IMR-90 (cell line): ENCODE results near the gene KCNK10. TPM values are rescaled to one million over a fixed set of nuclear protein-coding genes. Genes with fewer than 3 reads are reported as not detected.

Source experiments
- ATAC-seq: fragments of 200-7000 bp; cut with Tn5 transposase; 2 replicates; pipeline ENCODE4 v1.9.1; 2020; ENCODE audit warnings: low read depth, mild to moderate bottlenecking, moderate library complexity
- BruUV-seq: library from RNA; stranded (reverse); fragments of 400-500 nt; replicated peaks from 2 replicates; lab custom pipeline; 2021; lab: Mats Ljungman, UMichigan
- CTCF ChIA-PET: fragments of 300-600 bp; formaldehyde crosslinking; extraction: SDS; loops from one replicate; lab custom pipeline; 2021; ENCODE audit warnings: antibody characterized with exemption; lab: Yijun Ruan, JAX
- POLR2A ChIA-PET: fragments of 300-600 bp; sonication (Branson Sonifier 250); formaldehyde crosslinking; loops from one replicate; lab custom pipeline; 2022; ENCODE audit warnings: antibody characterized with exemption; ENCODE audit not compliant: unreplicated experiment; lab: Charles Lee
- DNase-seq: peaks from one replicate; pipeline ENCODE4 v3.0.0; 2013
- H2AFZ ChIP-seq: replicated peaks from 2 replicates; pipeline ENCODE3; 2013; ENCODE audit warnings: low read length, mild to moderate bottlenecking; ENCODE audit not compliant: poor library complexity
- H2AK5ac ChIP-seq: 2 replicates; pipeline ENCODE4 v1.6.1; 2013; ENCODE audit warnings: low read depth, low read length, inconsistent platforms
- H2AK9ac ChIP-seq: replicated peaks from 2 replicates; pipeline ENCODE3; 2013; ENCODE audit warnings: mild to moderate bottlenecking, low read depth, low read length, moderate library complexity; ENCODE audit not compliant: poor library complexity
- H2BK120ac ChIP-seq: 2 replicates; pipeline ENCODE4 v1.6.1; 2013; ENCODE audit warnings: low read depth, low read length, inconsistent platforms
- H2BK15ac ChIP-seq: 3 replicates; pipeline ENCODE4 v1.6.1; 2013; ENCODE audit warnings: low read depth, low read length, inconsistent platforms
- H2BK20ac ChIP-seq: 2 replicates; pipeline ENCODE4 v1.6.1; 2013; ENCODE audit warnings: low read depth, mild to moderate bottlenecking, inconsistent platforms, low read length, moderate library complexity
- H2BK5ac ChIP-seq: 2 replicates; pipeline ENCODE4 v1.6.1; 2013; ENCODE audit warnings: mild to moderate bottlenecking, low read depth, low read length, inconsistent platforms; ENCODE audit not compliant: poor library complexity, severe bottlenecking
- H3K14ac ChIP-seq: replicated peaks from 2 replicates; pipeline ENCODE4 v1.6.1; 2013; ENCODE audit warnings: low read depth, low read length, inconsistent platforms
- H3K18ac ChIP-seq: 2 replicates; pipeline ENCODE4 v1.6.1; 2013; ENCODE audit warnings: low read depth, low read length, control low read depth
- H3K23ac ChIP-seq: 2 replicates; pipeline ENCODE4 v1.6.1; 2013; ENCODE audit warnings: low read depth, low read length, inconsistent platforms
- H3K27ac ChIP-seq: 2 replicates; pipeline ENCODE4 v1.5.1; 2013; ENCODE audit warnings: mild to moderate bottlenecking, control low read depth, low read length; ENCODE audit not compliant: insufficient read depth
- H3K27me3 ChIP-seq: 2 replicates; pipeline ENCODE4 v1.6.1; 2013; ENCODE audit warnings: low read length; ENCODE audit not compliant: control insufficient read depth, insufficient read depth
- H3K36me3 ChIP-seq: 2 replicates; pipeline ENCODE4 v1.6.1; 2013; ENCODE audit warnings: low read length, mixed read lengths; ENCODE audit not compliant: control insufficient read depth, insufficient read depth
- H3K4ac ChIP-seq: 2 replicates; pipeline ENCODE4 v1.6.1; 2013; ENCODE audit warnings: low read depth, low read length, inconsistent platforms
- H3K4me1 ChIP-seq: 2 replicates; pipeline ENCODE4 v1.6.1; 2013; ENCODE audit warnings: low read length, mixed read lengths; ENCODE audit not compliant: control insufficient read depth, insufficient read depth
- H3K4me2 ChIP-seq: 2 replicates; pipeline ENCODE4 v1.6.1; 2013; ENCODE audit warnings: low read depth, mild to moderate bottlenecking, control low read depth, low read length, moderate library complexity
- H3K4me3 ChIP-seq: 2 replicates; pipeline ENCODE4 v1.5.1; 2013; ENCODE audit warnings: low read depth, mild to moderate bottlenecking, control low read depth, low read length, moderate library complexity; ENCODE audit not compliant: insufficient read depth
- H3K56ac ChIP-seq: 2 replicates; pipeline ENCODE4 v1.6.1; 2013; ENCODE audit warnings: low read length, inconsistent platforms; ENCODE audit not compliant: insufficient read depth; ENCODE audit errors: extremely low read depth
- H3K79me1 ChIP-seq, 2 experiments: 2 replicates each; pipeline ENCODE4 v1.6.1; 2013; ENCODE audit warnings: low read length in 2 of 2, inconsistent platforms in 1 of 2, low read depth in 1 of 2
- H3K9ac ChIP-seq: 2 replicates; pipeline ENCODE4 v1.6.1; 2013; ENCODE audit warnings: low read depth, low read length, control low read depth
- H3K9me1 ChIP-seq: 2 replicates; pipeline ENCODE4 v1.6.1; 2013; ENCODE audit warnings: low read length, inconsistent platforms; ENCODE audit not compliant: insufficient read depth
- H3K9me3 ChIP-seq: 2 replicates; pipeline ENCODE4 v1.6.1; 2013; ENCODE audit warnings: low read length; ENCODE audit not compliant: control insufficient read depth, insufficient read depth
- H4K20me1 ChIP-seq: 2 replicates; pipeline ENCODE4 v1.6.1; 2013; ENCODE audit warnings: low read length, inconsistent platforms; ENCODE audit not compliant: insufficient read depth
- H4K5ac ChIP-seq: 2 replicates; pipeline ENCODE4 v1.6.1; 2013; ENCODE audit warnings: mild to moderate bottlenecking, low read depth, low read length, control low read depth
- H4K8ac ChIP-seq, 2 experiments: 2 replicates each; pipeline ENCODE4 v1.6.1; 2013; ENCODE audit warnings: low read depth in 2 of 2, low read length in 2 of 2, control low read depth in 1 of 2, inconsistent platforms in 1 of 2
- H4K91ac ChIP-seq: 2 replicates; pipeline ENCODE4 v1.6.1; 2013; ENCODE audit warnings: low read depth, low read length, inconsistent platforms; ENCODE audit not compliant: insufficient read depth
- BHLHE40 ChIP-seq: fragments of 150-350 bp; IDR thresholded peaks from 2 replicates; pipeline ENCODE4 v1.6.1; 2016; ENCODE audit warnings: mild to moderate bottlenecking, low read depth, low read length
- MAFK ChIP-seq: IDR thresholded peaks from 2 replicates; pipeline ENCODE4 v1.6.1; 2012; ENCODE audit warnings: low read depth, low read length, improper control_type of control experiment
- MAZ ChIP-seq: IDR thresholded peaks from 2 replicates; pipeline ENCODE4 v1.6.1; 2012; ENCODE audit warnings: low read depth, mild to moderate bottlenecking, low read length, improper control_type of control experiment, moderate library complexity, borderline replicate concordance
- MXI1 ChIP-seq: IDR thresholded peaks from 2 replicates; pipeline ENCODE4 v1.6.1; 2012; ENCODE audit warnings: low read depth, mild to moderate bottlenecking, low read length, moderate library complexity, borderline replicate concordance
- NFE2L2 ChIP-seq: fragments of 150-350 bp; IDR thresholded peaks from 2 replicates; pipeline ENCODE4 v1.6.1; 2016; ENCODE audit warnings: low read depth, mild to moderate bottlenecking, low read length
- POLR2A ChIP-seq: IDR thresholded peaks from 2 replicates; pipeline ENCODE4 v1.6.1; 2012; ENCODE audit warnings: mild to moderate bottlenecking, low read depth, low read length
- RCOR1 ChIP-seq: IDR thresholded peaks from 2 replicates; pipeline ENCODE4 v1.6.1; 2012; ENCODE audit warnings: mild to moderate bottlenecking, low read length, improper control_type of control experiment; ENCODE audit not compliant: insufficient replicate concordance
- WGBS, 2 experiments: methylation state at CpG; one replicate each; pipeline versions ENCODE4 v1.1.5 to v1.1.7; 2013; ENCODE audit warnings: missing lambda C conversion rate in 2 of 2; ENCODE audit not compliant: insufficient read length in 1 of 2; ENCODE audit errors: extremely low coverage in 2 of 2; 5-methylcytosine and 5-hydroxymethylcytosine counted together
- dilution Hi-C: fragments of 300-500 bp; cut with HindIII; formaldehyde crosslinking; loops from one replicate; pipeline ENCODE4 v1.14.3; 2018; ENCODE audit warnings: low sequenced_read_pairs; ENCODE audit not compliant: unreplicated experiment
- in situ Hi-C: fragments of 300-500 bp; cut with MboI; formaldehyde crosslinking; loops from 3 replicates; pipeline ENCODE4 v1.14.3; 2019; ENCODE audit warnings: low sequenced_read_pairs, inconsistent platforms, mixed read lengths
- intact Hi-C: fragments of 100-400 bp; cut with micrococcal nuclease; formaldehyde crosslinking; loops from 2 replicates; pipeline ENCODE4 v1.10.0; 2022
- polyA plus RNA-seq, 3 experiments: library from polyadenylated mRNA; depleted of rRNA; stranded (reverse); fragments of >200 nt; gene quantifications; 2 replicates each; pipeline ENCODE4 v1.2.3, GENCODE V29; 2012; ENCODE audit warnings: low replicate concordance in 1 of 3
- total RNA-seq: library from RNA; depleted of rRNA; stranded (reverse); fragments of >200 nt; gene quantifications from 2 replicates; pipeline ENCODE4 v1.2.3, GENCODE V29; 2012
- TF ChIP-seq, protein P1 (sequence below): conservative IDR thresholded peaks from 2 replicates; pipeline ENCODE4 v1.5.1; 2012; ENCODE audit warnings: mild to moderate bottlenecking, low read depth, low read length, improper control_type of control experiment
- TF ChIP-seq, protein P2 (sequence below): fragments of 150-350 bp; IDR thresholded peaks from 2 replicates; pipeline ENCODE4 v1.6.1; 2017; ENCODE audit warnings: mild to moderate bottlenecking, antibody characterized with exemption, low read length, low read depth
- TF ChIP-seq, protein P3 (sequence below): fragments of 150-350 bp; IDR thresholded peaks from 2 replicates; pipeline ENCODE4 v1.6.1; 2016; ENCODE audit warnings: low read depth, mild to moderate bottlenecking, low read length, moderate library complexity, borderline replicate concordance

KCNK10 gene
- total and polyA plus RNA-seq, 2 of the 4 experiments (the other 2 are of a cell fraction): not detected

DNA sequence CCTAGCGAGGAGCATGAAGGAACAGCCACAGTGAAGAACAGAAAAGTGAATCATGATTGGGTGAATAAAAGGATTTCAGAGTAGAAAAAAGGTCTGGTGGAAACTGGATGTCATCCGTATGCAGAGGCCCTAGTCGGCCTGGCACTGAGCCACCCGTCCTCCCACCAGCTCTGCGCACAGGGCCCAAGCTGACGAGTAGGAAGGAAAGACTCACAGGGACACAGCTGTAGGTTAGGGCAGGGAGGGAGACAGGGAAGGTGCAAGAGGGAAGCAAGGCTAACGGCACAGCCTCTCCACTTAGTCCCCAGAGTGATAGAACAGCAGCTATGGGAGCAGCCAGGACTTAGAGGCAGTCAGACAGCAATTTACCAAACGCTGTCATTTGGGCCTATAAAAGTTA lies 112.6 kb downstream of the KCNK10 start:
- POLR2A ChIA-PET: no interaction called here
- Histone ChIP-seq H2AFZ (no peak overlapping the region), H2BK120ac (no peak overlapping the region), H3K27me3 (no peaks in the 10 kb centered on the region), H3K23ac (no peak overlapping the region), H4K20me1 (no peaks in the 10 kb centered on the region), H4K8ac (no peak overlapping the region), H3K4me2 (no peak overlapping the region), H3K14ac (no peak overlapping the region), H3K4ac (no peak overlapping the region), H3K27ac (no peak overlapping the region), H3K18ac (no peak overlapping the region), H3K36me3 (no peaks in the 10 kb centered on the region), H2AK9ac (peak overlapping the region; percentile 45), H4K5ac (no peak overlapping the region), H2BK15ac (no peak overlapping the region), H4K91ac (no peak overlapping the region), H3K79me1 (no peaks in the 10 kb centered on the region), H3K4me3 (no peak overlapping the region), H3K9ac (no peak overlapping the region), H2AK5ac (no peak overlapping the region), H3K9me1 (no peaks in the 10 kb centered on the region), H3K56ac (no peak overlapping the region), H3K9me3 (no peaks in the 10 kb centered on the region), H2BK20ac (no peak overlapping the region), H2BK5ac (no peak overlapping the region), H3K4me1 (no peaks in the 10 kb centered on the region)
- intact Hi-C loops: no loop called here
- no CpG with 5 or more reads among the region's 8 CpGs for WGBS, 2 experiments
- no peak for DNase-seq
- in situ Hi-C loops: no loop called here
- dilution Hi-C loops: no loop called here
- CTCF ChIA-PET: no interaction called here
- ATAC-seq: no peak
- BruUV-seq: no TSS peak
- TF ChIP-seq NFE2L2 (no peak), POLR2A (no peak), MAZ (no peak), MXI1 (no peak), RCOR1 (no peak), BHLHE40 (no peak), MAFK (no peak)
- TF ChIP-seq, protein P1, sequence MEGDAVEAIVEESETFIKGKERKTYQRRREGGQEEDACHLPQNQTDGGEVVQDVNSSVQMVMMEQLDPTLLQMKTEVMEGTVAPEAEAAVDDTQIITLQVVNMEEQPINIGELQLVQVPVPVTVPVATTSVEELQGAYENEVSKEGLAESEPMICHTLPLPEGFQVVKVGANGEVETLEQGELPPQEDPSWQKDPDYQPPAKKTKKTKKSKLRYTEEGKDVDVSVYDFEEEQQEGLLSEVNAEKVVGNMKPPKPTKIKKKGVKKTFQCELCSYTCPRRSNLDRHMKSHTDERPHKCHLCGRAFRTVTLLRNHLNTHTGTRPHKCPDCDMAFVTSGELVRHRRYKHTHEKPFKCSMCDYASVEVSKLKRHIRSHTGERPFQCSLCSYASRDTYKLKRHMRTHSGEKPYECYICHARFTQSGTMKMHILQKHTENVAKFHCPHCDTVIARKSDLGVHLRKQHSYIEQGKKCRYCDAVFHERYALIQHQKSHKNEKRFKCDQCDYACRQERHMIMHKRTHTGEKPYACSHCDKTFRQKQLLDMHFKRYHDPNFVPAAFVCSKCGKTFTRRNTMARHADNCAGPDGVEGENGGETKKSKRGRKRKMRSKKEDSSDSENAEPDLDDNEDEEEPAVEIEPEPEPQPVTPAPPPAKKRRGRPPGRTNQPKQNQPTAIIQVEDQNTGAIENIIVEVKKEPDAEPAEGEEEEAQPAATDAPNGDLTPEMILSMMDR: no peak
- TF ChIP-seq, protein P2, sequence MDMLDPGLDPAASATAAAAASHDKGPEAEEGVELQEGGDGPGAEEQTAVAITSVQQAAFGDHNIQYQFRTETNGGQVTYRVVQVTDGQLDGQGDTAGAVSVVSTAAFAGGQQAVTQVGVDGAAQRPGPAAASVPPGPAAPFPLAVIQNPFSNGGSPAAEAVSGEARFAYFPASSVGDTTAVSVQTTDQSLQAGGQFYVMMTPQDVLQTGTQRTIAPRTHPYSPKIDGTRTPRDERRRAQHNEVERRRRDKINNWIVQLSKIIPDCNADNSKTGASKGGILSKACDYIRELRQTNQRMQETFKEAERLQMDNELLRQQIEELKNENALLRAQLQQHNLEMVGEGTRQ: no peak
- TF ChIP-seq, protein P3, sequence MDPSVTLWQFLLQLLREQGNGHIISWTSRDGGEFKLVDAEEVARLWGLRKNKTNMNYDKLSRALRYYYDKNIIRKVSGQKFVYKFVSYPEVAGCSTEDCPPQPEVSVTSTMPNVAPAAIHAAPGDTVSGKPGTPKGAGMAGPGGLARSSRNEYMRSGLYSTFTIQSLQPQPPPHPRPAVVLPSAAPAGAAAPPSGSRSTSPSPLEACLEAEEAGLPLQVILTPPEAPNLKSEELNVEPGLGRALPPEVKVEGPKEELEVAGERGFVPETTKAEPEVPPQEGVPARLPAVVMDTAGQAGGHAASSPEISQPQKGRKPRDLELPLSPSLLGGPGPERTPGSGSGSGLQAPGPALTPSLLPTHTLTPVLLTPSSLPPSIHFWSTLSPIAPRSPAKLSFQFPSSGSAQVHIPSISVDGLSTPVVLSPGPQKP: no peak
